Measurements from ENCODE around the gene ARSJ. TPM values are rescaled to one million over a fixed set of nuclear protein-coding genes. Genes with fewer than 3 reads are reported as not detected.

Gene ARSJ
- total and polyA plus RNA-seq, 5 donors from 2014 or later: not detected

DNA sequence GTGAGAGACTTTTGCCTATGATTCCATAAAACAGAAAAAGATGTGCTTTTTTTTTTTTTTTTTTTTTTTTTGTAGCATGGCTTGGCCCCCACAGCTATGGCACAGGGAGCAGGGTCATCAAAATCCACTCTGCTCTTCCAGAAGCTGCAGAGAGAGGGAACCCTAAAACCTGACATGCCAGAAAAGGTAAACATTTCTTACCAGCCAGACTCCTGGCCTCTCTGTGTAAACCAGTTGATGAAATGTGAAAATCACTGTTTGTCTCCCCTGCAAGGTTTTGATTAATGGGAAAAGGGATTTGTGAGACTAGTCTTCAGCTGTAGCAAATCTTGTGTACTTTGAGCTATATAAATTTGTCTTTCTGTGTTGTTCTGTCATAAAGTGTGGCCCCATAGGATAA is 105.9 kb downstream of the ARSJ start:
- H3K27ac ChIP-seq (ENCODE audit: insufficient read depth, low read length, poor library complexity, severe bottlenecking): no peak overlapping the region
- peaks cover 0 to 14% (median 9%) of the 10 kb centered on the region in 4 donors for H3K4me1 Mint-ChIP-seq
- H3K4me3 Mint-ChIP-seq: no peak overlapping the region
- peak overlapping the region in 1 of 3 donors; percentile 12 for H3K27ac Mint-ChIP-seq
- H3K4me3 ChIP-seq (ENCODE audit: low read depth, low read length): no peak overlapping the region
- H3K36me3 ChIP-seq (ENCODE audit: control insufficient read depth, insufficient read depth, low read length): no peaks in the 10 kb centered on the region
- H3K9me3 ChIP-seq (ENCODE audit: control insufficient read depth in 2 of 2, low read length in 2 of 2): no peaks in the 10 kb centered on the region
- DNase-seq: no peak
- H3K27me3 ChIP-seq (ENCODE audit: control insufficient read depth, insufficient read depth, low read length): no peaks in the 10 kb centered on the region
- ATAC-seq (ENCODE audit: low read depth in 2 of 2): no peak
- no peaks in the 10 kb centered on the region for H3K36me3 Mint-ChIP-seq
- H3K27me3 Mint-ChIP-seq: no peaks in the 10 kb centered on the region
- peaks cover 0 to 4% (median 0%) of the 10 kb centered on the region in 7 donors for H3K9me3 Mint-ChIP-seq
- peaks cover 3% of the 10 kb centered on the region for H3K4me1 ChIP-seq (ENCODE audit: control insufficient read depth, insufficient read depth, low read length, poor library complexity, severe bottlenecking)

DNA sequence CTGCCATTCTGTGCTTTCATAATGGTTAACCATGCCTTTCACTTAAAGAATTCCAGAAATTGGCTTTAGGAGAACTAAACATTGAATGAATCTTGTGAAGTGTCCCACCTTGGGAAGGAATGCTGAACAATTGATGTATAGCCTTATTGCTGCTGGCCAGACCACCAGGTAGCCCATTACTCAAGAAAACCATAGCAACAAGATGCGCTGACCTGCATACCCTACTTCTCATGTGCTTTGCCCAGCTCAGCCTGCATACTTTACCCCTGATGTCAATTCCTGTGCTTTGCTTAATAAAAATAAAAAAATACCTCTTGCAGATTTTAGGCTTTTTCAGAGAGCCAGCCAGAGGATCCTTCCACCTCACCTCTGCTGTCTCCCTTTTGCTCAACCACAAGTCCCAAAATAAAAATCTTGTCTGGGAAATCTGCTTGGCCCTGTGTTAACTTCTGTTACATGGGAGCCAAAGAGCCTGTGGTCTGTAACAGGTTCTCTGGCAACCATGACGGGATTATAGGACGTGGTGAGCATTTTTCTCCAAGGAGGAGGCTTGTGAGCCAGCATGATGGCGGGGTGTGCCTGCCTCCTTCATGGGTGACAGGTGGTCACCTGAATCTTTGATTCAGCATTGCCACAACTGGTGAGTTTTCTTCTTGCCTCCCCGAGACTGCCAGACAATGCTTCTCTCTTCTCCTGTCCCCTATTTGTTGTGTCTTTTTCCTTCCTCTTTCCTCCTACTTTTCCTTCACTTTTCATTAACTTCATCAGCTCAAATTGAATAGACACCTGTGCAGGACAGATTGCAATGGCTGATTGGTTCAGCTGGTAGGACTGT is 106.8 kb downstream of the ARSJ start:
- Mint-ChIP-seq H3K9me3 (peaks cover 0 to 4% (median 0%) of the 10 kb centered on the region in 7 donors), H3K4me3 (no peak overlapping the region), H3K4me1 (peaks cover 0 to 14% (median 7%) of the 10 kb centered on the region in 4 donors), H3K36me3 (no peaks in the 10 kb centered on the region), H3K27ac (peak overlapping the region in 1 of 3 donors; percentile 12), H3K27me3 (no peaks in the 10 kb centered on the region)
- Histone ChIP-seq H3K4me3 (ENCODE audit: low read depth, low read length) (no peak overlapping the region), H3K4me1 (ENCODE audit: control insufficient read depth, insufficient read depth, low read length, poor library complexity, severe bottlenecking) (peaks cover 3% of the 10 kb centered on the region), H3K27ac (ENCODE audit: insufficient read depth, low read length, poor library complexity, severe bottlenecking) (no peak overlapping the region), H3K36me3 (ENCODE audit: control insufficient read depth, insufficient read depth, low read length) (no peaks in the 10 kb centered on the region), H3K9me3 (ENCODE audit: control insufficient read depth in 2 of 2, low read length in 2 of 2) (no peaks in the 10 kb centered on the region), H3K27me3 (ENCODE audit: control insufficient read depth, insufficient read depth, low read length) (no peaks in the 10 kb centered on the region)
- DNase-seq: no peak
- ATAC-seq (ENCODE audit: low read depth in 2 of 2): no peak

DNA sequence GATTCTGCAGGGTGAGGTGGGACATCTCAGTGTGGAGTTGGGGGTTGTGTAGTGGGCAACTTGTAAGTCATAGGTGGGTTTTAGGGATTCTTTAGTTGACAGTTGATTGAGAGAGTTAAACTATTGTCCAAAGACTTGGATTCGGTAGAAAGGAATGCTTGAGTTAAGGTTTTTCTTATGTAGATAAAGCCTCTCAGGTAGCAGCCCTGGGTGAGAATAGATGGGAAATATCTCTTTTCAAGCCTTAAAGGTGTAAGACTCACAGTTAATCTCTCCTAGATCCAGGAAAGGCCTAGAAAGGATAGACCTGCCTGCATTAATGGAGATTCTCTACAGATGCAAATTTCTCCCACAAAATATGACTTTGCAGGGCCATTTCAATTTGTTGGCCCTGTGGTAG is 108.4 kb downstream of the ARSJ start:
- no peak overlapping the region for H3K27ac ChIP-seq (ENCODE audit: insufficient read depth, low read length, poor library complexity, severe bottlenecking)
- ATAC-seq (ENCODE audit: low read depth in 2 of 2): no peak

DNA sequence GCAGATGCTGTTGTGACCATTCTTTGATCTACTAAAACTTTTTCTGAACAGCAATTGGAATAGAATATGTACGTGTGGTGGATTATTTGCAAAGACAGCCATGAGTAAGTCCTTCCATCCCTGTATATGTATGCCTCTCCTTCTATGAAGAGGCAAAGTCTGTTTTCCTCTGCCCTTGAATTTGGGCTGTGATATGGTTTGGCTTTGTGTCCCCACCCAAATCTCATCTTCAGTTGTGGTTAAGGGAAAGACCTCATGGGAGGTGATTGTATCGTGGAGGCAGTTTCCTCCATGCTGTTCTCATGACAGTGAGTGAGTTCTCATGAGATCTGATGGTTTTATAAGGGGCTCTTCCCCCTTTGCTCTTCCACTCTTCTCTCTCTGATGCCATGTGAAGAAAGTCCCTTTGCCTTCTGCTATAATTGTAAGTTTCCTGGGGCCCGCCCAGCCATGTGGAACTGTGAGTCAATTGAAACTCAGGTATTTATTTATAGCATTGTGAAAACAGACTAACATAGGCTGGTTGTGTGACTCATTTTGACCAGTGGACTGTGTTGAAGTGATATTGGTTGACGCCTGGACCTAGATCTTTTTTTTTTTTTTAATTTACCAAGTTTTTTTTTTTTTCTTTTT is 109.6 kb downstream of the ARSJ start:
- Histone ChIP-seq H3K27me3 (ENCODE audit: control insufficient read depth, insufficient read depth, low read length) (no peaks in the 10 kb centered on the region), H3K9me3 (ENCODE audit: control insufficient read depth in 2 of 2, low read length in 2 of 2) (no peaks in the 10 kb centered on the region), H3K27ac (ENCODE audit: insufficient read depth, low read length, poor library complexity, severe bottlenecking) (no peak overlapping the region), H3K36me3 (ENCODE audit: control insufficient read depth, insufficient read depth, low read length) (no peaks in the 10 kb centered on the region), H3K4me1 (ENCODE audit: control insufficient read depth, insufficient read depth, low read length, poor library complexity, severe bottlenecking) (peaks cover 3% of the 10 kb centered on the region), H3K4me3 (ENCODE audit: low read depth, low read length) (no peak overlapping the region)
- Mint-ChIP-seq H3K9me3 (peaks cover 0 to 4% (median 0%) of the 10 kb centered on the region in 7 donors), H3K36me3 (no peaks in the 10 kb centered on the region), H3K27ac (peak overlapping the region in 2 of 3 donors; percentile 4 to 53), H3K4me3 (no peak overlapping the region), H3K27me3 (no peaks in the 10 kb centered on the region), H3K4me1 (peaks cover 0 to 14% (median 7%) of the 10 kb centered on the region in 4 donors)
- ATAC-seq (ENCODE audit: low read depth in 2 of 2): peak in 1 of 2 donors; percentile 50
- DNase-seq: peak in 1 of 3 donors; percentile 12

More for the DNA sequence above, 108.4 kb downstream of the ARSJ start:
- no peaks in the 10 kb centered on the region for H3K27me3 ChIP-seq (ENCODE audit: control insufficient read depth, insufficient read depth, low read length)
- peaks cover 3% of the 10 kb centered on the region for H3K4me1 ChIP-seq (ENCODE audit: control insufficient read depth, insufficient read depth, low read length, poor library complexity, severe bottlenecking)
- Mint-ChIP-seq H3K4me3 (no peak overlapping the region), H3K36me3 (no peaks in the 10 kb centered on the region), H3K4me1 (peaks cover 0 to 14% (median 7%) of the 10 kb centered on the region in 4 donors), H3K27me3 (no peaks in the 10 kb centered on the region), H3K27ac (no peak overlapping the region), H3K9me3 (peaks cover 0 to 4% (median 0%) of the 10 kb centered on the region in 7 donors)
- DNase-seq: no peak
- no peak overlapping the region for H3K4me3 ChIP-seq (ENCODE audit: low read depth, low read length)
- H3K9me3 ChIP-seq (ENCODE audit: control insufficient read depth in 2 of 2, low read length in 2 of 2): no peaks in the 10 kb centered on the region
- H3K36me3 ChIP-seq (ENCODE audit: control insufficient read depth, insufficient read depth, low read length): no peaks in the 10 kb centered on the region

DNA sequence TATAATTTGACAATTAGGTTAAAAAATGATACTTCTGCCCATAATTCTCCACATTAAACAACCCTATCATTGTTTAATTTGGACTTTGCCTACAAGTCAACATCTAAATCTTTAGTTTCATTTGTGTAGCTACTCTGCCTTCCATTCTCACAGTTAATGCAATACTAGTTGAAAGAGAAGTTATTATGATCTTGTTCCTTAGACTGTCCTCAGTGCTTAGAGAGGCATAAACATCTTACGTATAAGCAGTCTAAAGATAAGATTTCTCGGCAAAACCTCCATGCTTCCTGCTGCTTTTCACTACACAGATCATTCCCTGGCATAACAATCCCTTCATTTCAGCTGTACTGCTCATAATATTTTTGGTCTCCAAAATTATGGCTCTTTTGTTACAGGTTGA is 112.8 kb downstream of the ARSJ start:
- Histone ChIP-seq H3K36me3 (ENCODE audit: control insufficient read depth, insufficient read depth, low read length) (no peaks in the 10 kb centered on the region), H3K4me1 (ENCODE audit: control insufficient read depth, insufficient read depth, low read length, poor library complexity, severe bottlenecking) (peaks cover 3% of the 10 kb centered on the region), H3K27me3 (ENCODE audit: control insufficient read depth, insufficient read depth, low read length) (no peaks in the 10 kb centered on the region), H3K9me3 (ENCODE audit: control insufficient read depth in 2 of 2, low read length in 2 of 2) (no peaks in the 10 kb centered on the region), H3K4me3 (ENCODE audit: low read depth, low read length) (no peak overlapping the region), H3K27ac (ENCODE audit: insufficient read depth, low read length, poor library complexity, severe bottlenecking) (no peak overlapping the region)
- ATAC-seq (ENCODE audit: low read depth in 2 of 2) (no peak), DNase-seq (no peak)
- Mint-ChIP-seq H3K4me1 (peaks cover 0 to 14% (median 7%) of the 10 kb centered on the region in 4 donors), H3K4me3 (no peak overlapping the region), H3K36me3 (no peaks in the 10 kb centered on the region), H3K27ac (no peak overlapping the region), H3K9me3 (peaks cover 0 to 4% (median 0%) of the 10 kb centered on the region in 7 donors), H3K27me3 (peaks cover 5% of the 10 kb centered on the region)

DNA sequence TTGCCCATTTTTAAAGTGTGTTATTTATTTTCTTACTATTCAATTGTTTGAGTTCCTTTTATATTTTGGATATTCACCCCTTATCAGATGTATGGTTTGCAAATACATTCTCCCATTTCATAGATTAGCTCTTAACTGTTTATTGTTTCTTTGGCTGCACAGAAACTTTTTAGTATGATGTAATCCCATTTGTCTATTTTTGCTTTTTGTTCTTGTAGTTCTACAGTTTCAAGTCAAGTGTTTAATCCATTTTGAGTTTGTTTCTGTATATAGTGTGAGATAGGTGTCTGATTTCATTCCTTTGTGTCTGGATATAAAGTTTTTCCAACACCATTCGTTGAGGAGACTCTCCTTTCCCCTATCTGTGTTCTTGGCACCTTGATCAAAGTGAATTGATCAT is 120.5 kb downstream of the ARSJ start:
- Mint-ChIP-seq H3K27me3 (peaks cover 9% of the 10 kb centered on the region), H3K36me3 (no peaks in the 10 kb centered on the region), H3K4me3 (no peak overlapping the region), H3K9me3 (peaks cover 0 to 3% (median 0%) of the 10 kb centered on the region in 7 donors), H3K4me1 (no peaks in the 10 kb centered on the region), H3K27ac (no peak overlapping the region)
- no peaks in the 10 kb centered on the region for H3K27me3 ChIP-seq (ENCODE audit: control insufficient read depth, insufficient read depth, low read length)
- DNase-seq: no peak
- ATAC-seq (ENCODE audit: low read depth in 2 of 2): no peak
- H3K27ac ChIP-seq (ENCODE audit: insufficient read depth, low read length, poor library complexity, severe bottlenecking): no peak overlapping the region
- H3K9me3 ChIP-seq (ENCODE audit: control insufficient read depth in 2 of 2, low read length in 2 of 2): no peaks in the 10 kb centered on the region
- H3K4me3 ChIP-seq (ENCODE audit: low read depth, low read length): no peak overlapping the region
- H3K36me3 ChIP-seq (ENCODE audit: control insufficient read depth, insufficient read depth, low read length): no peaks in the 10 kb centered on the region
- no peaks in the 10 kb centered on the region for H3K4me1 ChIP-seq (ENCODE audit: control insufficient read depth, insufficient read depth, low read length, poor library complexity, severe bottlenecking)

DNA sequence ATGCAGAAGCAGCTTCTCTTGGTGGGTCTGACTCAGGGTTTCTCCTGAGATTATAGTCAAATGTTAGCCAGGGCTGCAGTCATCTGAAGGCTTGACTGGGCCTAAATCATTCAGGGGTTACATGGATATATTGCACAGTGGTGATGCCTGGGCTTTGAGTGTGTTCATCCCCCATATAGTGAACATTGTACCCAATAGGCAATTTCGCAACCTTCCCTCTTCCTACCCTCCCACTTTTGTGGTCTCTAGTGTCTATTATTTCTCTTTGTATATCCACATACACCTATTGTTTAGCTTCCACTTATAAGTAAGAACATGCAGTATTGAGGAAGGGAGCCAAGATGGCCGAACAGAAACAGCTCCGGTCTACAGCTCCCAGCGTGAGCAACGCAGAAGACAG is 127.6 kb downstream of the ARSJ start:
- Mint-ChIP-seq H3K27ac (no peak overlapping the region), H3K27me3 (no peaks in the 10 kb centered on the region), H3K4me1 (no peaks in the 10 kb centered on the region)

More for the DNA sequence above, 127.6 kb downstream of the ARSJ start:
- no peaks in the 10 kb centered on the region for H3K36me3 ChIP-seq (ENCODE audit: control insufficient read depth, insufficient read depth, low read length)
- H3K9me3 ChIP-seq (ENCODE audit: control insufficient read depth in 2 of 2, low read length in 2 of 2): no peaks in the 10 kb centered on the region
- no peak overlapping the region for H3K27ac ChIP-seq (ENCODE audit: insufficient read depth, low read length, poor library complexity, severe bottlenecking)
- no peak for DNase-seq
- H3K27me3 ChIP-seq (ENCODE audit: control insufficient read depth, insufficient read depth, low read length): no peaks in the 10 kb centered on the region
- H3K9me3 Mint-ChIP-seq: peaks cover 0 to 6% (median 0%) of the 10 kb centered on the region in 7 donors
- no peaks in the 10 kb centered on the region for H3K36me3 Mint-ChIP-seq
- no peaks in the 10 kb centered on the region for H3K4me1 ChIP-seq (ENCODE audit: control insufficient read depth, insufficient read depth, low read length, poor library complexity, severe bottlenecking)
- no peak overlapping the region for H3K4me3 ChIP-seq (ENCODE audit: low read depth, low read length)
- no peak overlapping the region for H3K4me3 Mint-ChIP-seq
- ATAC-seq (ENCODE audit: low read depth in 2 of 2): no peak

All from CD4-positive, CD25-positive, alpha-beta regulatory T cell (primary cell).